CD4-positive, alpha-beta T cell (primary cell): ENCODE results near the gene IL15RA. TPM values are rescaled to one million over a fixed set of nuclear protein-coding genes. Genes with fewer than 3 reads are reported as not detected.

Experiments
- ATAC-seq: fragments of 200-7000 bp; cut with Tn5 transposase; one replicate; pipeline ENCODE4 v1.10.0; 2022; ENCODE audit warnings: mild to moderate bottlenecking; ENCODE audit not compliant: poor library complexity
- CTCF ChIA-PET: fragments of 350-600 bp; sonication (Branson Sonifier 250); formaldehyde crosslinking; loops from one replicate; lab custom pipeline; 2021; ENCODE audit warnings: antibody characterized with exemption, inconsistent platforms; lab: Charles Lee
- POLR2A ChIA-PET: fragments of 350-600 bp; sonication (Branson Sonifier 250); formaldehyde crosslinking; loops from one replicate; lab custom pipeline; 2021; ENCODE audit warnings: antibody characterized with exemption, inconsistent platforms; lab: Charles Lee
- DNase-seq, 14 experiments: peaks; one replicate each; pipeline ENCODE4 v3.0.0-alpha.2; 2013 to 2020; ENCODE audit warnings: mixed read lengths in 2 of 14
- H3K27ac ChIP-seq, 2 donors: one replicate each; pipeline versions ENCODE4 v1.5.1 to v1.7.0; 2013; ENCODE audit warnings: low read length in 2 of 2, low read depth in 1 of 2, mild to moderate bottlenecking in 1 of 2
- H3K27me3 ChIP-seq, 2 experiments: 1 replicate in 1 of 2; 2 replicates in 1 of 2; pipeline versions ENCODE4 v1.6.1 to v1.7.0; 2013; ENCODE audit warnings: low read length in 2 of 2, control low read depth in 1 of 2, mild to moderate bottlenecking in 1 of 2, moderate library complexity in 1 of 2; ENCODE audit not compliant: insufficient read depth in 2 of 2, control insufficient read depth in 1 of 2
- H3K36me3 ChIP-seq: one replicate; pipeline ENCODE4 v1.6.1; 2013; ENCODE audit warnings: low read length, control low read depth; ENCODE audit not compliant: insufficient read depth
- H3K4me1 ChIP-seq: one replicate; pipeline ENCODE4 v1.6.1; 2013; ENCODE audit warnings: low read length, control low read depth; ENCODE audit not compliant: insufficient read depth
- H3K4me3 ChIP-seq: one replicate; pipeline ENCODE4 v1.5.1; 2013; ENCODE audit warnings: mild to moderate bottlenecking, low read length, moderate library complexity
- H3K9me3 ChIP-seq, 2 experiments: 1 replicate in 1 of 2; 2 replicates in 1 of 2; pipeline versions ENCODE4 v1.6.1 to v1.7.0; 2013; ENCODE audit warnings: low read length in 2 of 2, mild to moderate bottlenecking in 2 of 2, control low read depth in 1 of 2, moderate library complexity in 1 of 2; ENCODE audit not compliant: control insufficient read depth in 1 of 2, insufficient read depth in 1 of 2
- H3K27ac Mint-ChIP-seq: one replicate; pipeline ENCODE4 v1.8.0; 2020; ENCODE audit warnings: mixed read lengths
- H3K27me3 Mint-ChIP-seq: one replicate; pipeline ENCODE4 v1.8.0; 2021; ENCODE audit warnings: mixed read lengths
- H3K36me3 Mint-ChIP-seq: one replicate; pipeline ENCODE4 v1.8.0; 2021; ENCODE audit warnings: low read depth, mixed read lengths
- H3K4me1 Mint-ChIP-seq: one replicate; pipeline ENCODE4 v1.8.0; 2021; ENCODE audit warnings: low read depth, mixed read lengths
- H3K4me3 Mint-ChIP-seq: one replicate; pipeline ENCODE4 v1.8.0; 2020; ENCODE audit warnings: mild to moderate bottlenecking, mixed read lengths
- H3K9me3 Mint-ChIP-seq: one replicate; pipeline ENCODE4 v1.8.0; 2020; ENCODE audit warnings: mixed read lengths
- CTCF ChIP-seq: fragments of 200-600 bp; IDR thresholded peaks from one replicate; pipeline ENCODE4 v1.8.0; 2022; ENCODE audit warnings: antibody characterized with exemption, mild to moderate bottlenecking
- intact Hi-C, 2 experiments: fragments of 100-400 bp; cut with DNase I in 1 of 2; cut with micrococcal nuclease in 1 of 2; formaldehyde crosslinking; loops; one replicate each; pipeline versions ENCODE4 v1.15.1 to v1.9.0; 2023 to 2025; cut with DNase I, micrococcal nuclease
- total RNA-seq, 174 experiments: library from RNA in 2 of 174; stranded (reverse) in 2 of 174; gene quantifications; one replicate each; pipeline ENCODE4 v1.2.3 and lab custom pipeline; 2021 to 2026

Gene IL15RA
- total RNA-seq, 2 experiments from 2014 or later, result 4.4 TPM

GRCh38 chr10:5965266-5965665, 12.1 kb downstream of the IL15RA start:
- ATAC-seq, result no peak
- Histone ChIP-seq H3K36me3 (peaks cover 51% of the 10 kb centered on the region), H3K27ac (no peak overlapping the region), H3K4me1 (peaks cover 4% of the 10 kb centered on the region), H3K4me3 (no peak overlapping the region), H3K27me3 (no peaks in the 10 kb centered on the region), H3K9me3 (no peaks in the 10 kb centered on the region)
- intact Hi-C loops, result no loop called here
- ChIA-PET CTCF (no interaction called here), POLR2A (no interaction called here)
- no peak overlapping the region for H3K27ac Mint-ChIP-seq
- peaks cover 11% of the 10 kb centered on the region for H3K36me3 Mint-ChIP-seq
- H3K4me3 Mint-ChIP-seq, result no peak overlapping the region
- H3K4me1 Mint-ChIP-seq, result peaks cover 5% of the 10 kb centered on the region
- TF ChIP-seq CTCF, result no peak
- H3K27me3 Mint-ChIP-seq, result no peaks in the 10 kb centered on the region
- no peak for DNase-seq
- no peaks in the 10 kb centered on the region for H3K9me3 Mint-ChIP-seq

GRCh38 chr10:5964736-5965135, 12.6 kb downstream of the IL15RA start:
- no peaks in the 10 kb centered on the region for H3K9me3 ChIP-seq
- H3K27me3 Mint-ChIP-seq, result no peaks in the 10 kb centered on the region
- no peaks in the 10 kb centered on the region for H3K27me3 ChIP-seq
- H3K36me3 Mint-ChIP-seq, result peaks cover 13% of the 10 kb centered on the region
- H3K9me3 Mint-ChIP-seq, result no peaks in the 10 kb centered on the region
- intact Hi-C loops, result no loop called here
- ATAC-seq, result no peak
- no peak overlapping the region for H3K27ac ChIP-seq
- peaks cover 56% of the 10 kb centered on the region for H3K36me3 ChIP-seq
- no peaks in the 10 kb centered on the region for H3K4me1 Mint-ChIP-seq
- ChIA-PET POLR2A (no interaction called here), CTCF (no interaction called here)
- H3K27ac Mint-ChIP-seq, result no peak overlapping the region
- no peak for DNase-seq
- no peak for TF ChIP-seq CTCF
- peaks cover 4% of the 10 kb centered on the region for H3K4me1 ChIP-seq
- H3K4me3 ChIP-seq, result no peak overlapping the region
- no peak overlapping the region for H3K4me3 Mint-ChIP-seq

- no peak overlapping the region for H3K4me3 Mint-ChIP-seq
- intact Hi-C loops, result no loop called here
- no peaks in the 10 kb centered on the region for H3K9me3 Mint-ChIP-seq
- DNase-seq (no peak), ATAC-seq (no peak)
- ChIA-PET CTCF (no interaction called here), POLR2A (no interaction called here)
- Histone ChIP-seq H3K4me1 (peaks cover 3% of the 10 kb centered on the region), H3K27ac (no peak overlapping the region), H3K36me3 (peaks cover 63% of the 10 kb centered on the region), H3K4me3 (no peak overlapping the region), H3K9me3 (no peaks in the 10 kb centered on the region), H3K27me3 (no peaks in the 10 kb centered on the region)
- H3K27ac Mint-ChIP-seq, result no peak overlapping the region
- TF ChIP-seq CTCF, result no peak
- H3K36me3 Mint-ChIP-seq, result peaks cover 12% of the 10 kb centered on the region
- H3K27me3 Mint-ChIP-seq, result no peaks in the 10 kb centered on the region
- no peaks in the 10 kb centered on the region for H3K4me1 Mint-ChIP-seq
Measured at GRCh38 chr10:5963591-5963990, 13.8 kb downstream of the IL15RA start.
